ENCODE measurements around the gene PSMD2. TPM values are rescaled to one million over a fixed set of nuclear protein-coding genes. Genes with fewer than 3 reads are reported as not detected.

The PSMD2 gene
- total and polyA plus RNA-seq, 10 of the 15 experiments (the other 5 are each of a cell fraction or from before 2014, with no cell fraction given): 103 to 515 (median 197) TPM

- TF ChIP-seq, protein P1, sequence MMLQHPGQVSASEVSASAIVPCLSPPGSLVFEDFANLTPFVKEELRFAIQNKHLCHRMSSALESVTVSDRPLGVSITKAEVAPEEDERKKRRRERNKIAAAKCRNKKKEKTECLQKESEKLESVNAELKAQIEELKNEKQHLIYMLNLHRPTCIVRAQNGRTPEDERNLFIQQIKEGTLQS (IDR thresholded peaks at IDR 0.05; ENCODE audit: borderline replicate concordance, extremely low read depth, low read depth, low read length): no peak
- no peak for TF ChIP-seq IRF5 (IDR thresholded peaks at IDR 0.05; ENCODE audit: borderline replicate concordance)
Measured at GRCh38 chr3:184347321-184348056, 48.4 kb downstream of the PSMD2 start (continued).

DNA sequence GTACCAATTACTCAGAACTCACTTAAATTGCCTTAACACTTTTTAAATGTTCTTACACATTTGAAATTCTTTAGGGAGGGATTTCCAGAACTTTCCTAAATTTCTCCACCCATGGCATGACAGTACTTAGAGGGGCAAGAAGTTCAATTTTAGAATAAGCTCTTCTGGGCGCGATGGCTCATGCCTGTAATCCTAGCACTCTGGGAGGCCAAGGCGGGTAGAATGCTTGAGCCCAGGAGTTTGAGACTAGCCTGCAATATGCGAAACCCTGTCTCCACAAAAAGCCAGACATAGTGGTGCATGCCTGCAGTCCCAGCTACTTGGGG is 49.0 kb downstream of the PSMD2 start:
- DNase-seq (ENCODE audit: low read depth, low spot score) (no peak), ATAC-seq (no peak), FAIRE-seq (no peak)
- Histone ChIP-seq H3K36me3 (ENCODE audit: control insufficient read depth in 2 of 2, insufficient read depth in 2 of 2, low read length in 1 of 2) (no peaks in the 10 kb centered on the region), H4K20me1 (ENCODE audit: control insufficient read depth, insufficient read depth) (no peaks in the 10 kb centered on the region), H3K79me2 (ENCODE audit: control insufficient read depth, insufficient read depth, low read length) (no peaks in the 10 kb centered on the region), H3K9ac (ENCODE audit: control insufficient read depth, insufficient read depth, low read length) (no peak overlapping the region), H3K4me3 (no peak overlapping the region), H3K27ac (ENCODE audit: control insufficient read depth, insufficient read depth) (no peak overlapping the region), H3K9me3 (replicated peaks; ENCODE audit: control insufficient read depth, insufficient read depth, low read length) (no peaks in the 10 kb centered on the region), H3K4me2 (ENCODE audit: control insufficient read depth, insufficient read depth) (no peak overlapping the region), H3K27me3 (replicated peaks in 1 of 2; ENCODE audit: control insufficient read depth in 2 of 2, insufficient read depth in 2 of 2, low read length in 1 of 2) (no peaks in the 10 kb centered on the region), H3K4me1 (ENCODE audit: control insufficient read depth, insufficient read depth, low read length) (no peaks in the 10 kb centered on the region), H2AFZ (ENCODE audit: control insufficient read depth, low read depth, low read length) (no peak overlapping the region)
- CTCF ChIA-PET: interaction anchor here (1.2 to 1.6 kb wide), 3 partner anchors 19 to 1778 kb away, joined by 3 read pairs; no protein-coding TSS in a partner anchor
- WGBS (ENCODE audit: insufficient coverage, insufficient replicate concordance, low lambda C conversion rate, missing lambda C conversion rate): 69% methylated on average over 4 of the region's 4 CpGs
- in situ Hi-C loops (cut with MboI) (no loop called here), intact Hi-C loops (cut with micrococcal nuclease; ENCODE audit: unreplicated experiment) (no loop called here)
- no TSS peak for BruUV-seq (replicated peaks)
- POLR2A ChIA-PET: interaction anchor here (1.3 kb wide), 1 partner anchor 14 kb away, joined by 4 read pairs; the partner anchor contains the start of genes CLCN2 and POLR2H
- TF ChIP-seq CBFB (IDR thresholded peaks at IDR 0.05; ENCODE audit: low read depth) (no peak), PAX8 (IDR thresholded peaks at IDR 0.05) (no peak), ZNF217 (IDR thresholded peaks at IDR 0.05) (no peak), ASH2L (IDR thresholded peaks at IDR 0.05; ENCODE audit: borderline replicate concordance, low read depth) (no peak)
- TF ChIP-seq, protein P2, sequence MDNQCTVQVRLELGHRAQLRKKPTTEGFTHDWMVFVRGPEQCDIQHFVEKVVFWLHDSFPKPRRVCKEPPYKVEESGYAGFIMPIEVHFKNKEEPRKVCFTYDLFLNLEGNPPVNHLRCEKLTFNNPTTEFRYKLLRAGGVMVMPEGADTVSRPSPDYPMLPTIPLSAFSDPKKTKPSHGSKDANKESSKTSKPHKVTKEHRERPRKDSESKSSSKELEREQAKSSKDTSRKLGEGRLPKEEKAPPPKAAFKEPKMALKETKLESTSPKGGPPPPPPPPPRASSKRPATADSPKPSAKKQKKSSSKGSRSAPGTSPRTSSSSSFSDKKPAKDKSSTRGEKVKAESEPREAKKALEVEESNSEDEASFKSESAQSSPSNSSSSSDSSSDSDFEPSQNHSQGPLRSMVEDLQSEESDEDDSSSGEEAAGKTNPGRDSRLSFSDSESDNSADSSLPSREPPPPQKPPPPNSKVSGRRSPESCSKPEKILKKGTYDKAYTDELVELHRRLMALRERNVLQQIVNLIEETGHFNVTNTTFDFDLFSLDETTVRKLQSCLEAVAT (IDR thresholded peaks at IDR 0.05): no peak
- RAD21 ChIA-PET (ENCODE audit: unreplicated experiment): no interaction called here
- SMC1A ChIA-PET (ENCODE audit: uncharacterized antibody, unreplicated experiment): no interaction called here

All from GM12878 (cell line).